GM21526 (cell line): ENCODE measurements around the gene STAT6.

Experiments used
- ATAC-seq: cut with Tn5 transposase; IDR thresholded peaks from one replicate; pipeline ENCODE4 v1.9.1; 2021; ENCODE audit warnings: moderate library complexity; ENCODE audit not compliant: unreplicated experiment, low FRiP score

Gene STAT6

GRCh38 chr12:57106021-57106708 lies 5.0 kb downstream of the STAT6 start:
- ATAC-seq = no peak

GRCh38 chr12:57105011-57105753 lies 6.0 kb downstream of the STAT6 start:
- no peak for ATAC-seq

GRCh38 chr12:57104292-57104910 lies 6.8 kb downstream of the STAT6 start:
- ATAC-seq = no peak

- no peak for ATAC-seq
These were observed 7.3 kb downstream of the STAT6 start for GRCh38 chr12:57103856-57104255.

GRCh38 chr12:57101892-57102695 lies 9.1 kb downstream of the STAT6 start:
- no peak for ATAC-seq

GRCh38 chr12:57099766-57100165 lies 11.4 kb downstream of the STAT6 start:
- ATAC-seq = no peak

GRCh38 chr12:57099047-57099714 lies 12.0 kb downstream of the STAT6 start:
- no peak for ATAC-seq

- no peak for ATAC-seq
These were observed 12.6 kb downstream of the STAT6 start for GRCh38 chr12:57098546-57098945.

GRCh38 chr12:57097554-57097835 lies 13.7 kb downstream of the STAT6 start:
- ATAC-seq = no peak

- no peak for ATAC-seq
These were observed 14.2 kb downstream of the STAT6 start for GRCh38 chr12:57096748-57097553.

- ATAC-seq = no peak
These were observed 15.0 kb downstream of the STAT6 start for GRCh38 chr12:57096099-57096572.

GRCh38 chr12:57095440-57095839 lies 15.7 kb downstream of the STAT6 start:
- ATAC-seq = no peak

GRCh38 chr12:57094208-57095160 lies 16.7 kb downstream of the STAT6 start:
- no peak for ATAC-seq

GRCh38 chr12:57093415-57094207 lies 17.6 kb downstream of the STAT6 start:
- ATAC-seq = no peak

- no peak for ATAC-seq
These were observed 18.2 kb downstream of the STAT6 start for GRCh38 chr12:57092876-57093414.

GRCh38 chr12:57092529-57092862 lies 18.7 kb downstream of the STAT6 start:
- ATAC-seq = no peak

GRCh38 chr12:57091638-57092528 lies 19.3 kb downstream of the STAT6 start:
- ATAC-seq = no peak
